NOMO-1 treated with DMSO at 0.1 percent for 48 hours (cell line): ENCODE data around the gene HAGHL.

ENCODE experiments used
- DNase-seq: peaks from one replicate; lab custom pipeline; 2025; ENCODE audit not compliant: unreplicated experiment; lab: John Stamatoyannopoulos, UW

Gene HAGHL

DNA sequence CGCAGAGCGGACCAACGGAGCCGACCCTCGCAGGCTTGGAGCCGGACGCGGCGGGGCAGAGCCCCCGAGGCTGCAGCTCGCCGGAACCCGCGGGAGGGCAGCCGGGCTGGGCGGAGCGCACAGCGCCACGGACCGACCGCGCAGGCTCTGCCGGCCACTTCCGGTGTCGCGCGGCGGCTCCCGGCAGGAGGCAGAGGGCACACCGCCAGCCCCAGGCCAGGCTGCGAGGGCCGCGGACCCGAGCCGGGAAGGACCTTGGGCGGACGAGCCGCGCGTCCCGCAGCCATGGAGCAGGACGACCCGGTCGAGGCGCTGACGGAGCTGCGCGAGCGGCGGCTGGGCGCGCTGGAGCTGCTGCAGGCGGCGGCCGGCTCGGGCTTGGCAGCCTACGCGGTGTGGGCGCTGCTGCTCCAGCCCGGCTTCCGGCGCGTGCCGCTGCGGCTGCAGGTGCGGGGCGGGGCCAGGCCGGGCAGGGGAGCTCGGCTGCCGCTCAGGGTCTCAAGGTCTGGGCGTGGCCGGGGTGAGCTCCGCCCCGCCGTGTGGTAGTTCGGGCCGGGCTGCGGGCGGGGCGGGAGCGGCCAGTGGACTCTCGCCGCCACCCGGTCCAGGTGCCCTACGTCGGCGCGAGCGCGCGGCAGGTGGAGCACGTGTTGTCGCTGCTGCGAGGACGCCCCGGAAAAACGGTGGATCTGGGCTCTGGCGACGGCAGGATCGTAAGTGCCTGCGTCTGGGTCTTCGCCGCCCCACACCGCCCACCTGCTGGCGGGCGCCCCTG, 5.7 kb upstream of the HAGHL start, which contains the start of gene ANTKMT:
Gene ANTKMT (plus strand): TSS at position 157 of the 775 bp plus-strand sequence. CDS start 129 bp downstream, at position 286.
- DNase-seq = peak; percentile 81

- no peak for DNase-seq
Observed at GRCh38 chr16:721765-722540, 5.0 kb upstream of the HAGHL start.

DNA sequence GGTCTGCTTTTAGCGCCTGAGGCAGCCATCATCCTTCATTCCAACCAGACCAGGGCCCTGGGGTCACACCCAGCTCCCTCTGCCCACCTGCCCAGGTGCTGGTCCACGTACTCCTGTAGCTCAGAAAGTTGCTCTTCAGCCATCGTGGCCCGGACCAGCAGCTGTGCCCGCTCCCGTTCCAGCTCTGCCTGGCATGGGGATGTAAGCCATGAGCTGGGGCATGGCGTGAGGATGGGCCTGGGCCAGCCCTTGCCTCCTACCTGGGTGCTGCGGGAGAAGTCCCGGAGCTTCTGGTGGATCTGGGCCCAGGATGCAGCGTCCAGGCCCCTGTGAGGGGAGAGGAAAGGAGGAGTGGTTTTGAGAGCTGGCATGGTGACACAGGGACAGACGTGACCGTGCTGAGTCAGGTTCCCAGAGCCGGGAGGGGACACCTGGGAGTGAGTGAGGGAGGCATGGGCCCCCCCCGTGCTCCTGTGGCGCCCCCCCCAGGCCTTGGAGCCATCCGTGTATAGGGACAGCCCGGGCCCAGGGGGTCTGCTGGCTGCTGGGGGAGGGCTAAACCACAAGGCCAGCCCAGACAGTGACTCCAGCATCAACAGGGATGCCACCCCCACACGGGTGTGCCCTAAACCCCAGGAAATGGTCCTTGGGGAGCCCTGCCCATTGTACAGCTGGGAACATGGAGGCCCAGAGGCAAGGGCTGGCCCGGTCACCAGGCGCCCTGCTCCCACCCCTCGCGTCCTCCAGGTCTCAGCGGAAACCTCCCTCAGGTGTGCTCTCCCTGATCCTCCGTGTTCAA, 3.9 kb upstream of the HAGHL start:
- no peak for DNase-seq

- DNase-seq = no peak
Observed at GRCh38 chr16:723695-724094, 3.2 kb upstream of the HAGHL start.

DNA sequence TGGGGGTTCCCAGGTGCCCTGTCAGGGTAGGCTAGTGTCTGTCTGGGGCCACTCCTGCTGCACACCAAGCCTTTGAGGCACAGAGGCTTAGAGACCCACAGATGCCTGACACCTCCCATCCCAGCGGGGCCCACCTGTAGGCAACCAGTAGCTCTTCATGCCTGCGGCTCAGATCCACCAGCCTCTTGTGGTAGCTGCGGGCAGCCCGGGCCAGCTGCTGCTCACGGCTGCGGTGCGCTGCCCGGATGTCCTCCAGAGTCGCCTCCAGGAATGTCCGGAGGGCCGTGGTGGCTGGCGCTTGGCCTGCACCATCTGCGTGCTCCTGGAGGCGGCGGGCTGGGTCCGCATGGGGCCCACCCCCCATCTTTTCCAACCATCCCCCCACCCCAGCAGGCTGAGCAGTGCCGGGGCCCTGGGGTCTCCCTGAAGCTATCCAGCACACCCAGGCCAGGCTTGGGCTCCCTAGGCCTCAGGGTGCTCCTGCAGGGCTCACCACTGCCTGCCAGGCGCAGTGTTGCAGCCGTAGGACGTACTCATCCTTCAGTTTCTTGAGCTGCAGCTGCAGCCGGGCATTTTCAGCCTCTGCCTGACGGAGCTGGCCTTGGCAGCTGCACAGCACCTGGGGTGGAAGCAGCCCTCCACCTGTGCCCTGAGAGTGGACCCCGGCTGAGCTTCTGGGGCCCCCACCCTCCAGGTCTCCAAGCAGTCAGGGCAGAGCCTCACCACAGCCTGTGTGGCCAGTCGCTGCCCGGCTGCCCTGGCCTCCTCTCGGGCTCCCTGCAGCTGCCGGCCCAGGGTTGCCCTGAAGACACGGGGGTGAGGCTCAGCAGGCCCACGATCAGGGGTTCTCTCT, 2.5 kb upstream of the HAGHL start:
- no peak for DNase-seq

DNA sequence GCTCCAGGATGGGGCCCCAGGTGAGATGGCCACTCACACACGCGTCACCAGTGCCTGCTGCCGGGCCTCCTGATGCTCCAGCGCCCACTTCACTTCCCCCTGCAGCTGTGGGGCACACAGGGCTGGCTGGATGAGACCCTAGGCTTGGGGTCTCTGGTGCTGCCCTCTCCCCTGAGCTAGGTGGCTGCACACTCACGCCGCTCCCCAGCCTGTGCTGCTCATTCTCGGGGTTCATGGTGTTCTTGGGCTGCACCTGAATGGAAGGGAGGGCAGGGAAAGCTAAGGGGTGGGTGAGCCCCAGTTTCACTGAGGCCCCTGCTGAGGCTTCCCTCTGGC, 1.9 kb upstream of the HAGHL start:
- no peak for DNase-seq

DNA sequence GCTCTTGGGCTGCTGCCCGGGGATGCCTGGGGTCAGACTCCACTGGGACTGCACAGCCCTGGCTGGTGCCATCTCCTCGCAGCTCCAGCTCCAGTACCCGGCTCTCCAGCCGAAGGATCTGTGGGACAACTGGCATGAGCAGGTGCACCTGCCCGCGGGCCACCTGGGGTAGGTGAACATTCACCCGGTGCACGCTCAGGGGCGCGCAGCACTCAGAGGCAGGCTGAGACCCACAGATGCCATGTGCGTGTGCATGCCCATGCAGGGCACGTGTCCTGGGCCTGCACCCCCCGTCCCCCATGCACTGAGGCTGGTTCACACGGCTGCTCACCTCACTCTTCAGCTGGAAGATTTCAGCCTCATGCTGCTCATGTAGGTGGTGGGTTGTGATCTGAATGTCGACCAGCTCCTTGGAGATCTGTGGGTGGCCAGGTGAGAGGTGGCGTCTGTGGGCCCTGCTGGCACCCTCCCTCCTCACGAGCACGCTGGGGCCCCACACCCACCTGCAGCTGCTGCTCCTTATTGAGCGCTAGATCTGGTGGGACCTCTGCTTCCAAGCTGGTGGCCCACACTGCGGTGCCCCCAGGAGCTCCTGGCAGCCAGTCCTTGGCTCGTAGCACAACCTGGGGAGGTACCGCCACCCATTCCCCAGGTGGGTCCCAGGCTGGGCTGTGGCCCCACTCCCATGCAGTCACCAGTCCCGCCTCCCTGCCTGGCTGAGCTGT, 1.3 kb upstream of the HAGHL start:
- no peak for DNase-seq

GRCh38 chr16:726188-726437, 793 bp upstream of the HAGHL start:
- DNase-seq = no peak

DNA sequence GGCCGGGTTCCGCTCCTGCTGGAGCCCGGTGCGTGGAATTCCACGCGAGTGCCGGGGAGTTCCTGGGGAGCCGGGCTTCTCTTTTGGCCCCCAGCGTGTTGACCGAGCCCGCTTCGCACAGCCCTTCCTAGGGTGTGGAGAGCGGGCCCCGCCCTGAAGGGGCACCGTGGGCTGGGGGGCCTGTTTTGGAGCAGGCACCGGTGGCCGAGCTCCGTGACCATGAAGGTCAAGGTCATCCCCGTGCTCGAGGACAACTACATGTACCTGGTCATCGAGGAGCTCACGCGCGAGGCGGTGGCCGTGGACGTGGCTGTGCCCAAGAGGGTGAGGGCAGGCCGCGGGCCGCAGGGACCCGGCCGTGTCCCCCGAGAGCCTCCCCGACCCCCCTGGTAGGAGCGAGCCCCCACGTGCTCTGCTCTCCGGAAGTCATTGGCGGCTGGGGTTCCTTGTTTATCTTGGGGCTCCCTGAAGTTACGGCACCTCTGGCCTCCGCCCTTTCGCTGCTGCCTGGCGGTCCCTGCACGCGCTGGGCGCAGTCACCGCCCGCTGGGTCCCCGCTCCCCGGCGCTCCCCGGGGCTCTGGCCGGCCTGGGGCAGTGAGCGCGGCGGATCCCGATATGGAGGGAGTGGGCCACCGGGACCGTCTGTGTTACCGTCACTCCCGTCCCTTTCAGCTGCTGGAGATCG, 528 bp downstream of the HAGHL start:
- peak; percentile 25 for DNase-seq

GRCh38 chr16:728131-728889, 1.4 kb downstream of the HAGHL start:
- peak; percentile 51 for DNase-seq

- no peak for DNase-seq
Observed at GRCh38 chr16:728890-729744, 2.2 kb downstream of the HAGHL start.

GRCh38 chr16:729768-730665, 3.1 kb downstream of the HAGHL start:
- DNase-seq = no peak

DNA sequence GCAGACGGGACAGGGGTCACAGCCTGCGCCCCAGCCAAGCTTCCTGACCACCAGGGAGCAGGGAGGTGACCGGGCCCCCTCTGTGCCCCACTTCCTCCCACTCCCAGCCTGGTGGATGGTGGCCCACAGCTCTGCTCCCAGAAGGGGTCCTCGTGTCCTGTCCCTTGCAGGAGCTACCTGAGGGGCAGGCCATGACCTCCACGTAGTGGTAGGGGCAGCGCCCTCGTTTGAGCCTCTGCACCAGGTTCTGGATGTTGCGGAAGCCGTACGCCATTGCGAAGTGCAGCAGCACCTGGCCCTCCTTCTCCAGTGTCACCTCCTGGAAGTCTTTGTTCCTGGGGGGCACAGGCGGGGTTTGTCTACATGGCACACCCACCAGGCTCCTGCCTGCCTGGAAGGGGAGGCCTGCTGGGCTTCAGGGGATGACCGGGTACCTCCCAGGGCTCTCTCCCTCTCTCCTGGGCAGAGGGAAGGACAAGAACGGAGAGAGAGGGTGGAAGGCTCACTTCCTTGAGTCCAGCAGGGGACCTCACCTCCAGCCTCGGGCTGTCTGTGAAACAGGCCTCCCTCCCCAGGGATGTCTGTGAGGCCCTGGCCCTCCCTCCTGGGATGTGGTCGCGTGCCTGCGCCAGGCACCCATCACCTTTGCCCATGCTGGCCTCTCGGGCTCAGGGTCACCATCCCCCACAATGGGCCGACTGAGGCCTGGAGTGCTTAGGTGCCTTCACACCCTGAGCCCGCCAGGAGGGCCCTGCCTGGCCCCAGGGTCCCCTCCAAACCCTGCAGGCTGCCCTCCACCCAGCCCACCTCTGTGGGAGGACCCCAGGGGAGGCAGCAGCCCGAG, 4.0 kb downstream of the HAGHL start:
- no peak for DNase-seq

DNA sequence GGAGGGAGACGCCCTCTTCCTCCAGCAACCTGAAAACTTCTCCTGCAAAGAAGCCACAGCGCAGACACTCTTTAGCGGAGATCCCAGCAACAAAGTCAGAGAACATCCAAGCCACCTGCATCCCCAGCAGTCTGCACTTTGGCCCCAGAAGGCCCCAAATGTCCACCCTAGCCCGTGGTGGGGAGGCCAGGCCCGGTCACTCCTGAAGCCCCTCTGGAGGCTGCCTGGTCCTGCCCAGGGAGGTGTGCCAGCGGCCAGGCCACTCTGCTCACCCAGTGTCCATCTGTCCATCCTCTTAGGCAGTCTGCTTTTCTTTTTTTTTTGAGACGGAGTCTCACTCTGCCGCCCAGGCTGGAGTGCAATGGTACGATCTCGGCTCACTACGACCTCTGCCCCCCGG, 5.4 kb downstream of the HAGHL start:
- DNase-seq = no peak

DNA sequence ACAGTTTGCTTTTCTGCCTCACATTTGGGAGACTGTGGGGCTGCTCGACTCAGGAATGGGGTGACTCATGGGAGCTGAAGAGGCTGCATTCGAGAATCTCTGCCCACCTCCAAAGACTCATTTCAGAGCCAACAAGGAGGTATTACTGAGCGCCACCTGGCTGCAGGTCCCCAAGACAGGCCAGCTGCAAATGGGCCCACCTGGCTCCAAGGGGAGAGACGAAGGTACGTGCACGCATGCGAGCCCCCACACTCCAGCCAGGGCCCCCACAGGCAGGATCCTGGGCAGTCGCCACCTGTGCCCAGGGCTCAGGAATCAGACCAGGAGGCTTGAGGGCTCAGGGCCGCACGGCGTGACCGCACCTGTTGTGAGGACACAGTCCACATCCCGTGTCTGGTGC, 6.0 kb downstream of the HAGHL start:
- DNase-seq = no peak
